Hematopoietic multipotent progenitor cell treated with erythropoietin and hydrocortisone succinate and interleukin-3 and kit ligand, for 15 days (in vitro differentiated cells): ENCODE measurements around the gene CDH4.

Experiments
- DNase-seq: peaks from one replicate; pipeline ENCODE4 v3.0.0-alpha.2; 2015; ENCODE audit warnings: low spot score

Gene CDH4

DNA sequence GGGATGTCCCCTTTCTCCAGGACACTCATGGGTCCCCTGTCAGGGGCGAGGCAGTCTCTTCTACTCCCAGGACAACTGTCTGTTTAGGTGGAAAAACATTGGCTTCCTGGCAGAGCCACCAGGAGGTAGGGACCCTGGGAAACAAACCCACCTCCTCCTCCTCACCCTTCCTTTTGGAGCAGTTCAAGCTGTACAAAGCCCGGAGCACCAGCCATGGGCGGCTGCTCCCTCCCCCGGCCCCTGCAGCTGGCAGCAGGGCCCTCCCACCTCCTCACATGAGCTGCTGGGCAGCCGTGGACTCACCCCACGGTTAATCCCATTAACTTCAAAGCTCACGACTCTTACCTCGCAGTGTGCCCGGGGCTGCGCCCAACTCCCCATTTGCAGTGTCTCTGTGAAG lies 48.6 kb downstream of the CDH4 start:
- DNase-seq: no peak

GRCh38 chr20:61301711-61302525 lies 49.9 kb downstream of the CDH4 start:
- DNase-seq: no peak

DNA sequence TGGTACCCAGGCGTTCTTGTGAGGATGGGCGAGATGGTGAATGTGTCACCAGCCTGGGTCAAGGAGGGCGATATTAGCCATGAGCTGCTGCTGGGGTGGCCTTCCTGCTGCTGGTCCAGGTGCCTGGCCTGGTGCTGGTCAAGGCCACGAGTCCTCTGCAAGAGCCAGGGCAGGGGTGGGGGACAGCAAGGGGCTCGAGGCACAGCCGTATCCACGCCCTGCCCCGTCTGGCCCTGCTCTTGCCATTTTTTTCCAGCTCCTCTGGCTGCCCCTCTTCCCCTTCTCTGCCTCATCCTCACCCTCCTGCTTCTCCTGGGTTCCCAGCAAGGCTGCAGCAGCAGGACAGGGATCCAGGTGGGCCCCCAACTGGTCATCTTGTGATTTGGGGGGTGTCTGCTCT lies 51.2 kb downstream of the CDH4 start:
- no peak for DNase-seq

GRCh38 chr20:61303675-61304074 lies 51.6 kb downstream of the CDH4 start:
- DNase-seq: no peak

- DNase-seq: no peak
Observed at GRCh38 chr20:61304750-61305149, 52.7 kb downstream of the CDH4 start.

DNA sequence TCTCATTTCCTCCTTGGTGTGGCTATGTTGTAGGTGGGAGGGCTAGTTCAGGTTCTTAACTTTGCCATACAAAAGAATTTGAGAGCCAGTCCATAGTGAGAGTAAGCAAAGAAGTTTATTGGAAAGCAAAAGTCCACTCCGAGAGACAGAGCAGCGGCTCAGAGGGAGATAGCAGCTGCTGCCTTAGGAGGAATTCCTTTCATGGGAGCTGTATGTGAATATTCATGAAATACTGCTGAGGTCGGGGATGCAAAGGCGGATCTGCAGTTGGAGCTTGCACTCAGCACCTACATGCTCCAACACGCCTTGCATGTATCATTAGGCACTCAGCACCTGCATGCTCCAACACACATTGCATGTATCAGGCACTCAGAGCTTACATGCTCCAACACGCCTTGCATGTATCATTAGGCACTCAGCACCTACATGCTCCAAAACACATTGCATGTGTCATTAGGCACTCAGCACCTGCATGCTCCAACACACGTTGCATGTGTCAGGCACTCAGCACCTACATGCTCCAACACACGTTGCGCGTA lies 54.9 kb downstream of the CDH4 start:
- DNase-seq: no peak

- no peak for DNase-seq
Observed at GRCh38 chr20:61307686-61308476, 55.8 kb downstream of the CDH4 start.

DNA sequence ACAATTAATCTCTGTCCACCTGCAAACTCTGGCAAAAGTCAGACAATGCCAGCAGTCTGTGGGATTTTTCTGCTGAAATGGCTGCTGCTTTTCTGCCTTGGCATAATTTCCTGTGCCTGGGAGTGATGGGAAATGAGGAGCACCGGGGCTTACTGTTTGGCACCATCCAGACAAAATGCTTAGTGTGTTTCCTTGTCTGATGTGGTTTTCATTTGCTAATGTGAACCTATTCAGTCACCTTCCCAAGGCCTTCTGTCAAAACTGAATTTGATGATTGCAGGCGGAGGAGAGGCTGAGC lies 56.4 kb downstream of the CDH4 start:
- DNase-seq: no peak

DNA sequence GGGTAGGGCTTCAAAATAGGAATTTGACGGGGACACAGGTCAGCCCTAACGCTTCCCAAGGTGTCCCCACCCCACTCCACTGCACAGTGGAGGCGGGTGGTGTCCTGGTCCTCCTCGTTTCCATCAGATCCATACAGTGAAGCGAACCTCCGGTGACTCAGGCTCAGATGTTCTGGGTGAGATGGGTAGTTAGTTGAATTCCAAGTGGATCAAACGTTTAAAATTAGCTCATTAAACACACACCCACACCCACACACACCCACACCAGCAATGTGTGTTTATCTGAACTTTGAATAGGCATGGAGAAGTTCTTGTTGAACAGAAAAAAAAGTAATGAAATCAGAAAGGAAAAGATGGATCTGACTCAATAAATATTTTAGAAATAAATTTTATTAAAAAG lies 58.9 kb downstream of the CDH4 start:
- no peak for DNase-seq

DNA sequence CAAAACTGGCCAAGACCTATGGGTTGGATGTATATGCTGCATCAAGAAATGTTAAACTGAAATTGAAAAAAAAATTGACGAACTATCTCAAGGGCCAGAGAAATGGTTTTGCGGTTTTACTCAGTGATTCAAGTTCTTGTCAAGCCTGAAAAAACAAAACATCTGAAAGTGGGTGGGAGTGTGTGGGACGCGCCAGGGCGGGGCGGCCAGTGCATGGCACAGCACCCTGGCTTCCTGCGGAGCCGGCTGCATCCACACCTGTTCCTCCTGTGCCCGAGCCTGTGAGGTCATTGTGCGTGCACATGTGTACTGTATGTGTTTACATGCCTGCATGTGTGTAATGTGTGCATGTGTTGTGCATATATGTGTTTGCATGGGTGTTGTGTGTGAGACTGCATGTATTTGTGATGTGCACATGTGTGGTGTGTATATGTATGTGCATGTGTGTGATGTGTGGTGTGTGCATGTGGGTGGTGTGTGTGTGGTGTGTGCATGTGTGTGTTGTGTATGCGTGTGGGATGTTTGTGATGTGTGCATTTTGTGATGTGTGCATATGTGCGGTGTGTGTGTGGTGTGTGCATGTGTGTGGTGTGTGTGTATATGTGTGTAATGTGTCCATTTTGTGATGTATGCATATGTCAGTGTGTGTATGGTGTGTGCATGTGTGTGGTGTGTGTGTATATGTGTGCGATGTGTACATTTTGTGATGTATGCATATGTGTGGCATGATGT lies 59.8 kb downstream of the CDH4 start:
- no peak for DNase-seq

DNA sequence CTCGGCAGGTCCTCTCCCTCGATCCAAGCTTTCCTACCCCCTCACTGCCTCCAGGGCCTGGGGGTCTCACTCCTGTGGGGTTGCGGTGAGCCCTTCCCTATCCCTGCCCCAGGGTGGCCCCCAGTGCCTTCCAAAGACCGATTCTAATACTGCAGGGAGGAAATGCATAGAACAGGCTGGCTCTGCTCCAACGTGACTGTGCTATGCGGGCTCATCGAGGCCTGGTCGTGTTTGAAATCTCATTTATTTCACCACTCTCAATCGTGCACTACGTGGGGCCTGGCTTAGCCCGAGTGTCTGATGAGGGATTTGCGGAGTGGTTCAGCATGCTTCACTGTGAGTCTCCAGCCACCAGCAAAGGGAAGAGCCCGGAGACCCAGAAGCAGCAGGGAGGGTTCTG lies 60.9 kb downstream of the CDH4 start:
- DNase-seq: no peak

DNA sequence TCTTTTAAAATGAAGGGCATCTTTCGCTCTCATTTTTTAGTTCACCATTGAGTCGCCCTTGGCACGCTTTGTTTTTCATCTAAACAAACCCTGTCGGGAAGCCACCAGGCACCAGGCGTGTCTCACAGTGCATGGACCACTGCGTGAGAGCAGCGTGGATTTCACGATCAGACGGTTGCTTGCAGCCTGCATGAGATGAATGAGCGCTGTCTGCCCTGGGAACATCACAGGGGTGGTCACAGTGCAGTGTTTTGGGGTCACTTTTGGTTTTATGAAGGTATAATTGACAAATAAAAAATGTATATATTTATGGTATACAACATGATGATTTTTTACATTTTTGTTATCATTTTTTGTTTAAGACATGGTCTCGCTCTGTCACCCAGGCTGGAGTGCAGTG lies 61.3 kb downstream of the CDH4 start:
- DNase-seq: no peak

DNA sequence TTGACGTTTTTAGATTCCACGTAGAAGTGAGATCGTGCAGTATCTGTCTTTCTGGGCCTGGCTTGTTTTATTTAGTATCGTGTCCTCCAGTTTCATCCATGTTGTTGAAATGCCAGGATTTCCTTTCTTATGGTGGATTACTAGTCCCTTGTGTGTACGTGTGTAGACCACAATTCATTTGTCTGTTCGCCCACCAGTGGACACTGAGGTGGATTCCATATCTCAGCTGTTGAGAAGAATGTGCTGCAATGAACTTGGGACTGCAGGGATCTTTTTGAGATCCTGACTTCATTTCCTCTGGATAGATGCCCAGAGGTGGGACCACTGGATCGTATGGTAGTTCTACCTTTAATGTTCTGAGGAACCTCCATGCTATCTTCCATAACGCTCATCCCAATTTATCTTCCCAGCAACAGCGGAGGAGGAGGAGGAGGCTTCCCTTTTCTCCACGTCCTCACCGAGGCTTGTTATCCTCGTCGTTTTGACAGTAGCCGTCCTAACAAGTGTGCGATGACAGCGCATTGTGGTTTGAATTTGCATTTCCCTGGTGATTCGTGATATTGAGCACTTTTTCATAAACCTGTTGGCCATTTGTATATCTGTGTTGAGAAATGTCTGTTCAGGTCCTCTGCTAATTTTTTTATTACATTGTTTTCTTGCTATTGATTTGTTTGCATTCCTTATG lies 62.4 kb downstream of the CDH4 start:
- DNase-seq: no peak

- no peak for DNase-seq
Observed at GRCh38 chr20:61315319-61315718, 63.3 kb downstream of the CDH4 start.

GRCh38 chr20:61316346-61316745 lies 64.3 kb downstream of the CDH4 start:
- DNase-seq: no peak

- DNase-seq: no peak
Observed at GRCh38 chr20:61317966-61318530, 66.0 kb downstream of the CDH4 start.

DNA sequence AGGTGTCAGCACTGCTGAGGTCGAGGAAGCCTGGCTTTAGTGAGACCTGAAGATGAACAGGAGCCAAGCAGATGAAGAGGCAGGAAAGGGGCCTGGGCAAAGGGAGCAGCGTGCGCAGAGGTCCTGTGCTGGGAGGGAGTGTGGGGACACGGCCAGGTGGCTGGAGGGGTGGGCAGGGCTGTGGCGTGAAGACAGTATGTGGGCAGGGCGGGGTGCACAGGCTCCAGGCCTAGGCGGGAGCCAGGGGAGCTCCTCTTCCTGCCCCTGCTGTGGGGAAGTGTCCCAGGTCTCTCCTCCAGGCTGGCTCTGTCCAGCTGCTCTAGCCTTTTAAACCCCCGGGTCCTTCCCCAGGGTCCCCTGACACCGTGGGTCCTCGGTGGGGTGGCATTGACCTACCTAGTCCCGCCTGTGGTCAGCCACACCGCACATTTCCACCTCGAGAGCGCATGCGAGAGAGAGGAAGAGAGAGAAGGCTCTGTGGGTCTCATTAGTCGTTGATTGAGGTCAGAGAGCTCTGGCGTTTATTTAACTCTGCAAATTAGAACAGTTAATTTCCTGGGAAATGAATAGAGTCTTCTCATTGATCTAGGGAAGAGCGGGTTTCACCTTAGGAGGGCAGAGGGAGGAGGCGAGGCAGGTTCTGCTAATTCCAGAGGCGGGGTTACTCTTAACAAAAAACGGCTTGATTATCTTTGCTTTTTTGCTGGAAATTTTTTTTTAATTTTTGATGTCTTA lies 68.8 kb downstream of the CDH4 start:
- no peak for DNase-seq

DNA sequence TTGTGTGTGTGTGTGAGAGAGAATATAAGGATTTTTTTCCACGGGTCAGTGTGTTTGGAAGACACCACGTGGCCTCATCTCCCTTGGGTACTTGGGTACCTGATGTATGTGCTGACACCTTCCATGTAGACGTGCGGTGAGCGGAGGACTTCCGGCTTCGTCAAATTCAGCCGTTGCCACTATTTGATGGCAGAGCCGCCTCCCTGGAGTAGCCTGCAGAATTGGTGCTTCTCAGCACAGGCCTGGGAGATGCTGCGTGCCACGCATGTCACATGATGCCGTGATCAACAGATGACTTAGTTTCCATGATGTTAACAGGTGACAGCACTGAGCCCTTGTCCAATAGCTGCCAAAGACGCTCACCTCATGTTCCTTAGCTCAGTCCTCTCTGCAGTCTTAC lies 69.4 kb downstream of the CDH4 start:
- DNase-seq: no peak

GRCh38 chr20:61322151-61322865 lies 70.2 kb downstream of the CDH4 start:
- DNase-seq: no peak

DNA sequence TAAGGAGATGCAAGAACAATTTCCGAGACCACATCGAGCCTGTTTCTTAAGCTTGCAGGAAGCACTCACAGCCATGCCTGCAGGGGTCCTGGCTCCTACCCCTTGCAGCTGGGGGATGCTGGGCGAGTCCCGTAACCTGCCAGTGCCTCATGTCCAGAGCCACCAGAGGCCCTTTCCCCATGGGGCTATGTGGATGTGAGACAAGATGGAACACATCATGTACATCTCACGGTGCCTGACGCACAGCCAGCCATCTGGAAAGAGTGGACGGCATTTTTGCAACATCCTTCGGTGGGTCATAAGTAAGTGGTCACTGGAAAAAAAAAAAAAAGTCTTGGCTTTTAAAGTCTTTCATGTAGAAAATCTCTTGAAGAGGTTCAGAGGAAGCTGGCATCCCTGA lies 72.8 kb downstream of the CDH4 start:
- DNase-seq: no peak
